ENCODE measurements around the gene PSMD8.

DNA sequence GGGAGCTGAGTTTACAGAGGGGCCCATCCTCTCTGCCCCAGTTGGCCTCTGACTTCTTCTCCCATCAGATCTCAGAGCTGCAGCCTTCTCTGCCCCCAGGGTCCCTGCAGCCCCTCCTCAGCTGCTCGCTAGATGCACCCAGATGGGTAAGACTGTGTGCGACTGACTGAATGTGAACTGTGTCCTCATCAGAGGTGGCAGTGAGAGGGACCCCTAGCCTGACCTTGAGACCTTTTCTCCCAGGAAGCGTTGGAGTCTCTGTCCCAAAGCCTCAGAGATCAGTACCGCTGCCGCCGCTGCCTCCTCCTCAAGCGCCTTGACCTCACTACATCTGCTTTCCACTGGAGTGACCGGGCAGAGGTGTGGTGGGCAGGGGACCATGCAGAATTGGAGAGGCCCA lies 30.9 kb downstream of the PSMD8 start:
- TF ChIP-seq POLR2A (IDR thresholded peaks at IDR 0.05; ENCODE audit: low read depth, low read length) (no peak), TAF1 (IDR thresholded peaks at IDR 0.05; ENCODE audit: borderline replicate concordance, low read depth, low read length) (no peak), POLR2AphosphoS5 (IDR thresholded peaks at IDR 0.05; ENCODE audit: low read depth, low read length) (no peak)

All from GM12892 (cell line).